HEK293 (cell line): ENCODE measurements around the gene SHROOM3.

Experiments
- CTCF ChIA-PET: fragments of 350-600 bp; formaldehyde crosslinking; extraction: SDS; loops from one replicate; lab custom pipeline; 2021; ENCODE audit warnings: antibody characterized with exemption; lab: Yijun Ruan, JAX
- POLR2A ChIA-PET: fragments of 300-600 bp; formaldehyde crosslinking; extraction: SDS; loops from one replicate; lab custom pipeline; 2020; ENCODE audit warnings: antibody characterized with exemption, inconsistent platforms; lab: Yijun Ruan, JAX
- H3K27ac ChIP-seq: fragments of 200-500 bp; sonication (Bioruptor generic); 2 replicates; pipeline ENCODE4 v1.5.1; 2014; ENCODE audit warnings: low read depth, low read length, control low read depth, inconsistent platforms; ENCODE audit errors: extremely low read depth
- H3K36me3 ChIP-seq, 2 experiments: fragments of 200-500 bp in 1 of 2; sonication (Bioruptor generic) in 1 of 2; 1 replicate in 1 of 2; 2 replicates in 1 of 2; pipeline ENCODE4 v1.5.1; 2014 to 2017; ENCODE audit warnings: inconsistent platforms in 2 of 2, low read length in 2 of 2; ENCODE audit not compliant: control insufficient read depth in 2 of 2, insufficient read depth in 1 of 2
- H3K4me1 ChIP-seq: fragments of 200-500 bp; sonication (Bioruptor generic); 2 replicates; pipeline ENCODE4 v1.5.1; 2014; ENCODE audit warnings: mild to moderate bottlenecking, low read length, inconsistent platforms; ENCODE audit not compliant: control insufficient read depth, insufficient read depth
- H3K4me3 ChIP-seq: 2 replicates; pipeline ENCODE4 v1.5.1; 2011; ENCODE audit warnings: low read depth, mild to moderate bottlenecking, control low read depth, low read length, moderate library complexity
- H3K9me3 ChIP-seq: fragments of 200-500 bp; sonication (Bioruptor generic); 2 replicates; pipeline ENCODE4 v1.5.1; 2014; ENCODE audit warnings: low read depth, low read length, inconsistent platforms; ENCODE audit not compliant: control insufficient read depth, insufficient read depth
- ATF2 ChIP-seq: fragments of 450-650 bp; formaldehyde crosslinking; IDR thresholded peaks from 2 replicates; pipeline ENCODE4 v1.5.1; 2016; ENCODE audit warnings: missing biosample characterization, missing genetic modification characterization, low read depth
- BCL11A ChIP-seq: fragments of 450-650 bp; formaldehyde crosslinking; IDR thresholded peaks from 2 replicates; pipeline ENCODE4 v1.5.1; 2016; ENCODE audit warnings: low read depth, missing biosample characterization, missing genetic modification characterization
- FEZF1 ChIP-seq: fragments of 450-650 bp; formaldehyde crosslinking; IDR thresholded peaks from 2 replicates; pipeline ENCODE4 v1.5.1; 2016; ENCODE audit warnings: missing biosample characterization, missing genetic modification characterization
- MEIS1 ChIP-seq: sonication (generic); formaldehyde crosslinking; IDR thresholded peaks from 2 replicates; pipeline ENCODE4 v1.8.1; 2022; ENCODE audit warnings: missing genetic modification reagents, mild to moderate bottlenecking, borderline replicate concordance
- OVOL3 ChIP-seq: fragments of 450-650 bp; formaldehyde crosslinking; IDR thresholded peaks from 2 replicates; pipeline ENCODE4 v1.5.1; 2016; ENCODE audit warnings: missing biosample characterization, missing genetic modification characterization
- WT1 ChIP-seq: fragments of 450-650 bp; formaldehyde crosslinking; IDR thresholded peaks from 2 replicates; pipeline ENCODE4 v1.5.1; 2016; ENCODE audit warnings: missing biosample characterization, missing genetic modification characterization
- ZBTB17 ChIP-seq: fragments of 450-650 bp; formaldehyde crosslinking; IDR thresholded peaks from 2 replicates; pipeline ENCODE4 v1.5.1; 2016; ENCODE audit warnings: missing biosample characterization, missing genetic modification characterization
- ZNF146 ChIP-seq: fragments of 450-650 bp; formaldehyde crosslinking; IDR thresholded peaks from 2 replicates; pipeline ENCODE4 v1.5.1; 2016; ENCODE audit warnings: missing biosample characterization, missing genetic modification characterization
- ZNF184 ChIP-seq: fragments of 450-650 bp; IDR thresholded peaks from 2 replicates; pipeline ENCODE4 v1.5.1; 2018; ENCODE audit warnings: missing biosample characterization, mild to moderate bottlenecking, missing genetic modification characterization
- ZNF221 ChIP-seq: fragments of 450-650 bp; formaldehyde crosslinking; IDR thresholded peaks from 2 replicates; pipeline ENCODE4 v1.5.1; 2017; ENCODE audit warnings: missing biosample characterization, missing genetic modification characterization, borderline replicate concordance
- ZNF341 ChIP-seq: fragments of 450-650 bp; formaldehyde crosslinking; IDR thresholded peaks from 2 replicates; pipeline ENCODE4; 2016; ENCODE audit warnings: low read depth, missing biosample characterization, missing genetic modification characterization
- ZNF449 ChIP-seq: fragments of 450-650 bp; formaldehyde crosslinking; IDR thresholded peaks from 2 replicates; pipeline ENCODE4 v1.5.1; 2017; ENCODE audit warnings: missing biosample characterization, mild to moderate bottlenecking, missing genetic modification characterization, moderate library complexity
- ZNF658 ChIP-seq: fragments of 450-650 bp; formaldehyde crosslinking; IDR thresholded peaks from 2 replicates; pipeline ENCODE4; 2016; ENCODE audit warnings: missing biosample characterization, missing genetic modification characterization
- ZNF677 ChIP-seq: fragments of 450-650 bp; IDR thresholded peaks from 2 replicates; pipeline ENCODE4 v1.5.0; 2018; ENCODE audit warnings: missing biosample characterization, mild to moderate bottlenecking, missing genetic modification characterization, moderate library complexity
- ZNF704 ChIP-seq: fragments of 450-650 bp; formaldehyde crosslinking; IDR thresholded peaks from 2 replicates; pipeline ENCODE4 v1.5.1; 2016; ENCODE audit warnings: missing biosample characterization, missing genetic modification characterization
- ZSCAN18 ChIP-seq: fragments of 450-650 bp; formaldehyde crosslinking; IDR thresholded peaks from 2 replicates; pipeline ENCODE4 v1.5.1; 2016; ENCODE audit warnings: missing biosample characterization, missing genetic modification characterization

The SHROOM3 gene

GRCh38 chr4:76749355-76749754 is 314.3 kb downstream of the SHROOM3 start:
- no peak overlapping the region for H3K4me3 ChIP-seq
- TF ChIP-seq ZBTB17 (tag by site-specific recombination) = no peak
- no peak for TF ChIP-seq MEIS1 (CRISPR knock-in tag)
- TF ChIP-seq ZNF449 (tag by site-specific recombination) = no peak
- no peak for TF ChIP-seq ZSCAN18 (tag by site-specific recombination)
- no peak for TF ChIP-seq WT1 (tag by site-specific recombination)
- no peak for TF ChIP-seq BCL11A (tag by site-specific recombination)
- no peak for TF ChIP-seq ZNF704 (tag by site-specific recombination)
- TF ChIP-seq ZNF677 (tag by site-specific recombination) = no peak
- TF ChIP-seq ZNF341 (tag by site-specific recombination) = no peak
- 0 out of 2 replicates have a peak, but pooled peaks cover 7% of the 10 kb centered on the region for H3K4me1 ChIP-seq
- ChIA-PET CTCF (interaction anchor here (0.8 to 1.2 kb wide), 4 partner anchors 10 to 455 kb away, joined by 3 to 4 read pairs (median 3); no protein-coding TSS in a partner anchor), POLR2A (no interaction called here)
- peaks cover 0 to 3% of the 10 kb centered on the region in 2 experiments; a peak in 1 of 3 replicates for H3K36me3 ChIP-seq
- H3K9me3 ChIP-seq = no peaks in the 10 kb centered on the region
- H3K27ac ChIP-seq = no peak overlapping the region

- ChIA-PET CTCF (interaction anchor here (0.9 to 1.2 kb wide), 2 partner anchors 293 to 319 kb away, joined by 3 read pairs; no protein-coding TSS in a partner anchor), POLR2A (no interaction called here)
- Histone ChIP-seq H3K9me3 (no peaks in the 10 kb centered on the region), H3K4me1 (0 out of 2 replicates have a peak, but pooled peaks cover 7% of the 10 kb centered on the region), H3K27ac (no peak overlapping the region), H3K4me3 (no peak overlapping the region), H3K36me3 (peaks cover 0 to 17% of the 10 kb centered on the region in 2 experiments; a peak in 1 of 3 replicates)
- no peak for TF ChIP-seq ZNF184 (tag by site-specific recombination)
These were observed 315.7 kb downstream of the SHROOM3 start for GRCh38 chr4:76750716-76751115.

GRCh38 chr4:76751612-76752343 is 316.7 kb downstream of the SHROOM3 start:
- Histone ChIP-seq H3K27ac (no peak overlapping the region), H3K4me3 (no peak overlapping the region), H3K36me3 (peaks cover 0 to 27% of the 10 kb centered on the region in 2 experiments; a peak in 1 of 3 replicates), H3K4me1 (0 out of 2 replicates have a peak, but pooled peaks cover 7% of the 10 kb centered on the region)
- CTCF ChIA-PET = no interaction called here
- TF ChIP-seq ATF2 (no peak), ZNF146 (tag by site-specific recombination) (peak; percentile 65; the same call in 1 of the 2 replicates), ZNF221 (tag by site-specific recombination) (no peak), ZNF658 (tag by site-specific recombination) (no peak), OVOL3 (no peak), ZNF184 (tag by site-specific recombination) (peak; percentile 97), FEZF1 (no peak)
- TF ChIP-seq, all 188 proteins: peak for 2
- POLR2A ChIA-PET = no interaction called here
- H3K9me3 ChIP-seq = no peaks in the 10 kb centered on the region
